HG03108 (cell line): ENCODE data around the gene SSBP2.
A peak's percentile ranks its signal among the peaks of the same experiment; 100 is the strongest.

Experiments used
- ATAC-seq: cut with Tn5 transposase; IDR thresholded peaks from one replicate; pipeline ENCODE4 v1.9.1; 2021; ENCODE audit warnings: moderate library complexity; ENCODE audit not compliant: unreplicated experiment

Gene SSBP2

GRCh38 chr5:81751009-81751835 lies at the start of gene SSBP2:
Gene SSBP2, minus strand, starts transcription at chr5:81751097. Its CDS starts 55 bp downstream, at chr5:81751042.
- peak; percentile 71 for ATAC-seq

GRCh38 chr5:81795666-81796065 lies 44.8 kb upstream of the SSBP2 start:
- ATAC-seq: no peak

GRCh38 chr5:81794226-81794625 lies 43.3 kb upstream of the SSBP2 start:
- no peak for ATAC-seq

- ATAC-seq: no peak
These were observed 39.4 kb upstream of the SSBP2 start for GRCh38 chr5:81790336-81790735.

GRCh38 chr5:81789033-81789432 lies 38.1 kb upstream of the SSBP2 start:
- ATAC-seq: no peak

- ATAC-seq: no peak
These were observed 37.4 kb upstream of the SSBP2 start for GRCh38 chr5:81788329-81788728.

GRCh38 chr5:81787474-81788242 lies 36.8 kb upstream of the SSBP2 start:
- no peak for ATAC-seq

GRCh38 chr5:81786991-81787390 lies 36.1 kb upstream of the SSBP2 start:
- no peak for ATAC-seq

GRCh38 chr5:81786496-81786895 lies 35.6 kb upstream of the SSBP2 start:
- no peak for ATAC-seq

- no peak for ATAC-seq
These were observed 34.4 kb upstream of the SSBP2 start for GRCh38 chr5:81785322-81785721.

GRCh38 chr5:81783401-81783800 lies 32.5 kb upstream of the SSBP2 start:
- ATAC-seq: no peak

- ATAC-seq: no peak
These were observed 31.9 kb upstream of the SSBP2 start for GRCh38 chr5:81782811-81783210.

- no peak for ATAC-seq
These were observed 29.0 kb upstream of the SSBP2 start for GRCh38 chr5:81779916-81780266.

- peak; percentile 90 for ATAC-seq
These were observed 28.4 kb upstream of the SSBP2 start for GRCh38 chr5:81779125-81779915.

- ATAC-seq: no peak
These were observed 27.7 kb upstream of the SSBP2 start for GRCh38 chr5:81778642-81779041.

GRCh38 chr5:81776258-81776657 lies 25.4 kb upstream of the SSBP2 start:
- no peak for ATAC-seq

GRCh38 chr5:81774374-81774773 lies 23.5 kb upstream of the SSBP2 start:
- ATAC-seq: no peak

- ATAC-seq: no peak
These were observed 22.7 kb upstream of the SSBP2 start for GRCh38 chr5:81773574-81773973.

GRCh38 chr5:81773161-81773560 lies 22.3 kb upstream of the SSBP2 start:
- no peak for ATAC-seq

- ATAC-seq: no peak
These were observed 21.6 kb upstream of the SSBP2 start for GRCh38 chr5:81772488-81772887.

GRCh38 chr5:81768935-81769452 lies 18.1 kb upstream of the SSBP2 start:
- ATAC-seq: no peak
